Suprapubic skin (tissue), 4 donors: ENCODE data around the gene CD33.

Experiments used
- CTCF ChIP-seq, 2 donors: fragments of 200-600 bp in 1 of 2; fragments of 450-650 bp in 1 of 2; sonication (generic) in 1 of 2; IDR thresholded peaks; one replicate each; pipeline ENCODE4 v1.5.1; 2016 to 2019; ENCODE audit warnings: antibody characterized with exemption in 2 of 2, mild to moderate bottlenecking in 1 of 2, moderate library complexity in 1 of 2
- EP300 ChIP-seq: sonication (generic); formaldehyde crosslinking; IDR thresholded peaks from one replicate; pipeline ENCODE4 v1.6.1; 2017; ENCODE audit warnings: antibody characterized with exemption
- POLR2A ChIP-seq, 2 donors: fragments of 450-650 bp; IDR thresholded peaks; one replicate each; pipeline ENCODE4 v1.6.1; 2017; ENCODE audit warnings: antibody characterized with exemption in 2 of 2, mild to moderate bottlenecking in 2 of 2, moderate library complexity in 2 of 2
- POLR2AphosphoS5 ChIP-seq, 3 donors: sonication (generic); formaldehyde crosslinking; IDR thresholded peaks; one replicate each; pipeline ENCODE4 v1.6.1; 2017; ENCODE audit warnings: antibody characterized with exemption in 3 of 3

DNA sequence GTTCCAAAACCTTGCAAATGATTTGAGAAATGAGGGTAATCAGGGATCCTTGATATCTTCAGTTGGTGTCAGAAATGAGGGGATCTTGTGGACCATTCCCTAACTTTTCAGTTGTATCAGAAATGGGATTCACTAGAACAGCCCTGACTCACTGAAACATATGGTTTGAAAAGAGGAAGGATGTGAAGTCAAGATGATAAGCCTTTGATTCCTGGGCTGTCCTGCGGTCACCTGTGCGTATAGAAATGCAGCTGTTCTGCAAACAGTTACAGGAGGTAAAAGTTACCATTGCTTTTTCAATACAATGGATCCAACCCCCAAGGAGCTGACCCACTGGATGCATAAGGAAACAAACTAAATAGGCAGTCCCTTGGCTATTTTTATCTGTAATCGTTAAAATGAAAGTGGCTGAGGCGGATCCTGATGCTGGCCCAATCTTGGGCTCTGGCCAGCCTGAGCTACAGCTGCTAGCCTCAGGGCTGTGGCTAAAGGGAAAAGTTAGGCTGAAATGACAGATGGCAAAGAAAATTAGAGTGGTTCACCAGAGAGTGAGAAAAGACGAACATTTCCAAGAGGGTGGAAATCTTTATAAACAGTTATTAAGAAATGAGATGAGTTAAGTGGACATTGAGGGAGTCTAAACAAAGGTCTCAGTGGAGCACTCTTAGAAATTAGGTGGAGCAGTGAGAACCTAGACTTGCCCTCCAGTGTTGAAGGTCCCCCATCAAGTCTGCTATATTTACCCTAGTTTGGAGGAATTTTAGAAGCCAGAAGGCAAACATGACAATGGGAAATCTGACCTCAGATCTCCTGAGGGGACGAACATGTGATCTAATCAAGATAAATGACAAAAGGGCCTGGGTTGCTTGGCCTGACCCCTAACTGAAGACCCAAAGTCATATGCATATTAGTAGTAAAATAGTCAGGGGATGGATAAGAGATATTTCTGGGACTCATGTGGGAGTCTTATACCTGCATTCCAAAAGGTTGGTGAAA lies 33.6 kb downstream of the CD33 start:
- TF ChIP-seq CTCF (IDR thresholded peaks at IDR 0.05) (no peak), POLR2A (IDR thresholded peaks at IDR 0.05) (no peak), POLR2AphosphoS5 (IDR thresholded peaks at IDR 0.05) (no peak), EP300 (no peak)
